ENCODE measurements around the gene SYT3.

DNA sequence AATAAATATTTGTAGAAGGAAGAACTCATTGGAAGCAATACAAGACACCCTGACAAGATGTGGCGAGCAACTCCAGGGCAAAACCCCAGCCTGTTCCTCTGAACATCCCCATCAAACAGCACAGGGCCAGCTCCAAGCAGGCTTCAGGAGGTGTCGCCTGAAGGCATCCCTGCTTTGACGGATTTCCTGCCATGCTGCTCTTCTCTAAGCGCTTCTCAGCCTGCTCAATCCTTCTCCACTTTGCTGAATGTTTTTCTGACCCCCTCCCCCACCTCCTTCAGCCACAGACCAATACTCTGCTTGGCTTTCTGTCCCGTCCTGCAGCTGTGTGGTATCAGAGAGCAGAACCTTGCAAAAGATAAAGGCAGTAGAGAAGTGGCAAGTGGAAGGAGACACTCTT is 38.0 kb upstream of the SYT3 start:
- TF ChIP-seq, protein P1, sequence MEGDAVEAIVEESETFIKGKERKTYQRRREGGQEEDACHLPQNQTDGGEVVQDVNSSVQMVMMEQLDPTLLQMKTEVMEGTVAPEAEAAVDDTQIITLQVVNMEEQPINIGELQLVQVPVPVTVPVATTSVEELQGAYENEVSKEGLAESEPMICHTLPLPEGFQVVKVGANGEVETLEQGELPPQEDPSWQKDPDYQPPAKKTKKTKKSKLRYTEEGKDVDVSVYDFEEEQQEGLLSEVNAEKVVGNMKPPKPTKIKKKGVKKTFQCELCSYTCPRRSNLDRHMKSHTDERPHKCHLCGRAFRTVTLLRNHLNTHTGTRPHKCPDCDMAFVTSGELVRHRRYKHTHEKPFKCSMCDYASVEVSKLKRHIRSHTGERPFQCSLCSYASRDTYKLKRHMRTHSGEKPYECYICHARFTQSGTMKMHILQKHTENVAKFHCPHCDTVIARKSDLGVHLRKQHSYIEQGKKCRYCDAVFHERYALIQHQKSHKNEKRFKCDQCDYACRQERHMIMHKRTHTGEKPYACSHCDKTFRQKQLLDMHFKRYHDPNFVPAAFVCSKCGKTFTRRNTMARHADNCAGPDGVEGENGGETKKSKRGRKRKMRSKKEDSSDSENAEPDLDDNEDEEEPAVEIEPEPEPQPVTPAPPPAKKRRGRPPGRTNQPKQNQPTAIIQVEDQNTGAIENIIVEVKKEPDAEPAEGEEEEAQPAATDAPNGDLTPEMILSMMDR (IDR thresholded peaks at IDR 0.05), result no peak
- no peak for TF ChIP-seq POLR2A (IDR thresholded peaks at IDR 0.05)

Data from lower leg skin (tissue), 3 donors.